ENCODE measurements around the gene NAT10.

The NAT10 gene

DNA sequence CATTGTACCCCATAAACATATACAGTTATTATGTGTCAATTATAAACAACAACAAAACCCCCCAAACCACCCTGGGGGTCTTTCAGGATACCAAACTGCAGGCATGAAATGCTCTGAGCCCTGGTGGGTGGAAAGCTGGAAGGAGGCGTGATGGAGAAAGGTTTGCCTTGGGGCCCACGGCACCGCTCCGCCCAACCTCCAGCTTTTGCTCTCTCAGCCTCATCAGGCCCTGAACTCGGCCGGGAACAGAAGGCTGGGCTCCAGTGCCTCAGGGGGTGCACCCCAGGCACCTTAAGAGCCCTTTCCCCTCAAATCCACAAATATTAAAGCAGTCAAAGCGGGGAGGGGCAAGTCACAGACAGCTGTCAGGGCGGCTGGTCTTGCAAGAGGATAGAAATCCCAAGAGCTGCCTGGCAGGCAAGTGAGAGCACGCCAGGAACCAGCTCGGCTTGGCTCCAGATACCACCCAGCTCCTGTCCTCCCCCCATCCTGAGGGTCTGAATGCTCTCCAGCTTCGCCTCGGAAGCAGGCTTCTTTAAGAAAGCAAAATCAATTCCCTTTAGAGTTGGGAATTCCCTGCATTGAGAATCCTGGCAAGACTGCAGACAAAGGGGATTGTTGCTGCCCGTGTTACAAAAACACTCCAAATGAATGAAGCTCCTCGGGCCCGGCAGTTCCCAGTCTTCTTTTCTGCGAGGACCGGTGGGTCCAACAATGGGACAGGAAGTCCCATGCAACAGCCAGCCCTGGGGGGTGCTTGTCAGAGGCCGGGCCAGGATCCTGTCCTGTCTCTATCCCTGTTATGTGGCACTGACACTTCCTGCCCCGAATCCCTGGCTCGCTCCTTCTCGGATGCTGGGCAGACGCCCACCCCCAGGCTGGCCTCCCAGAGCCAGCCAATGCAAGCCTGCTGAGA, 80.8 kb downstream of the NAT10 start:
- DNase-seq (ENCODE audit: low read depth in 2 of 2, low spot score in 1 of 2), result no peak

DNA sequence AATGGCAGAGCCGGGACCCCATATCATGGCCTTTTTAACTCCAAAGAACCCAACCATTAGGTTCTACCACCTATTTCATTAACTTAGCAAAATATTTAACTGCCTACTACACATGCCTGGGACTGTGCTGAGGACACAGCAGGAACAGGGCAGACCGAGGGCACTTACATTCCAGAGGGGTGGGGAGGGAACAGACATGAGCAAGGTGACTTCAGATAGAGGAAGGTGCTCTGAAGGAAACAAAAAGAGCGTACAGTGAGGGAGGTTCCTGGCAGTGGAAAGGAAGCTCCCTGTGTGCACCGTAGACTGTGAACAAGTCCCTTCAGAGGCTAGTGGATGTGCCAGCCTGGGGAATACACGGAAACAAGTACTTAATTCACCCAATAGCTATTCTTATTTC, 82.8 kb downstream of the NAT10 start:
- DNase-seq (ENCODE audit: low read depth in 2 of 2, low spot score in 1 of 2), result no peak

DNA sequence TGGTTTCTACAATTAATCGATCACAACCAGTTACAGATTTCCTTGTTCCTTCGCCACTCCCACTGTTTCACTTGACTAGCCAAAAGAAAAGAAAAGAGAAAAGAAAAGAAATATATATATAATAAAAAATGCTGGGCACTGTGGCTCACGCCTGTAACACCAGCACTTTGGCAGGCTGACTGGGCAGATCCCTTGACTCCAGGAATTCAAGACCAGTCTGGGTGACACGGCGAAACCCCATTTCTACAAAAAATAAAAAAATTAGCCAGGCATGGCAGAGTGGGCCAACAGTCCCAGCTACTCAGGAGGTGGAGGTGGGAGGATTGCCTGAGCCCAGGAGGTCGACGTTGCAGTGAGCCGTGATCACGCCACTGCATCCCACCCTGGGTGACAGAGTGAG, 83.8 kb downstream of the NAT10 start:
- no peak for DNase-seq (ENCODE audit: low read depth in 2 of 2, low spot score in 1 of 2)

DNA sequence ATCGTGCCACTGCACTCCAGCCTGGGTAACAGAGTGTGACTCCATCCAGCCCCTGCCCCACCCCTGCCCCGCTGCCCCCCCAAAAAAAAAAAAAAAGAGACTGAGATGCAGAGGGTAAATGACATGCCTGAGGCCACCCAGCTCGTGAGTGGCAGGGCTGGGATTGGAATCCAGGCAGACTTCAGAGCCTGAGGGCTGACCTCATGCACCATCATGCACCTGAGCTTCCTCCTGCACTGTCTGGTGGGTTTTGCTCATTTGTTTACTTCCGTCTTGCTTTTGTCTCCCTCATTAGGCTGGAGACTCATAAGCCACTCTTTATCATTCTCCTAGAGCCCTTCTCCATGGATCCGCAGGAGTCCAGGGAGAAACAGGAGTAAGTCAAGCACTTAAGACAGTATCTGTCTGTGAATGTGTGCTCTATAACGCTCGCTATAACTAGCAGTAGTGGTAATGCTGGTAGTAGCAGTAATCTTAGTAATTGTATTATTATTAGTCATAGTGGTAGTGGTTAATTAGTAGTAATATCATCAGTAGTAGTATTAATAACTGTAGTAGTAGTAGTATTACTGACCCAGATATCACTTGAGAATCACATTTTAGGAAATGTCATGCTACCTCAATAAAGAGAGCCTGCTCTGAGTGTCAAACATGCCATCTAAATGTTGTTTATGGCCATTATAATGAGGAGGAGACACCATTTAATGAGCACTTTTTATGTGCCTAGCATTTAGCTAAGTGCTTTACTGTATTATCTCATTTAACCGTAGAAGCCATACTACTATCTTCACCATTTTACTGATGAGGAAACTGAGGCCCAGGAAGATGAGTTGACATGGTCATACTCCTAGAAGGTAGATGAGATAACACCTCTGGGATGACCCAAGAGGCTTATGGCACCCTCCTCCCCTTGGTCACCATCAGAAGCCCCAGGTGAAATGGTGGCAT, 85.0 kb downstream of the NAT10 start:
- DNase-seq (ENCODE audit: low read depth in 2 of 2, low spot score in 1 of 2), result no peak

DNA sequence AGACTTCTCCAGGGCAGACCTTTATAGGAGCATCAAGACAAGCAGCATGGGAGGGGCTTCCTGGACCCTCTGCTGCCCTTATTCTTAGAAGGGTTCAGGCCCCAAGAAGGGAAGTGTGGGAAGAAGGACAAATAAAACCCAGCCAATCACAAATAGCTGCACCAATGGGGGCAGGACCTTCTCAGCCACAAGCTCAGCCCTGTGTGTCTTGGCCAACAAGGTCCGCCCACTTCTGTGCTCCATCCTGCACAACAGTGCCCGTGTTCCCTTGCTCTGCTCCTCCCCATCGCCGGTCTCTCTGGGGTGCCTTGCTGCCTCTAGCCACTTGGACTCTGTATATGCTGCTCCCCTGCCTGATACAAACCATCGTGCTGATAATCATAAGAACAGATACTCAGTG, 86.1 kb downstream of the NAT10 start:
- DNase-seq (ENCODE audit: low read depth in 2 of 2, low spot score in 1 of 2), result no peak

DNA sequence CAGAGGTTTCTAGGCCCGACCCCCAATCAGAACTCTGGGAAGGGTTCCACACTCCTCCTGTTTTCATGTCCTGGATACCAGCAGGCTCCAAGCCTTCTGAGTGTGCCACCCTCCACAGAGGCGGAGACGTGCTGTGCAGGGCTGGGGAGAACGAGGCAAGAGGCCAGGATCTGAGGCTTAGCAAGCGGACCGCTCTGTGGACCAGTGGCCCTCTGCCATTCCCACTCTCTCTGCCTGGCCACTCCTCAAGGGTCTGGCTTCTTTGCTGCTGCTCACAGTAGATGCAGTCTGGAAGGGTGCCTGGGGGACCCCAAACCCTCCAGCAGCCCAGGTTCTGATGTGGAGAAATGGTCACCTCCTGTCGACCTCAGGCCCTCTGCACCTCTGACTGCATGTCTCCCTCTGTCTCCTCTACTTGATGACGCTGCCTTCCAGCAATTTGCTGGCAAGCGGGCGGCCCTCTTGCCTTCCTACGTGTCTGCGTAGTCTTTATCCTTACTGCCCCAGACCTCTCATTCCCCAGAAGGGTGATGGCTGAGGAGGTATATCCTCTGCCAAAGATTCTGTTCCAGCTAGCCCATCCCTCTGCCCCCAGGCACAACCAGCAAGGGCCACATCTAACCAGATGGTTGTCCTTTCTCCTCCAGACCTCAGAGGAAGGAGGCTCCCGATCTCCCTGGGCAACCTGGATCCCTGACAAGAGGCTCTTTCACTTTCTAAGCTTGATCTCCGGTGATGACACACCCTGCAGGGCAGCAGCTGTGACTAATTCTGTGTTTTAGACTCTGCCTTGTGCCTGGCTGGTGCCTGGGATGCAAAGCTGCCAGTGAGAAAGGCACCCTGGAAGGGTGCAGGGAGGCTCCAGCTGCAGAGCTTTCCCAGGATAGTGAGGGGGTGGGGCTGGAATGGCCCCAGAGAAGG, 87.3 kb downstream of the NAT10 start:
- DNase-seq (ENCODE audit: low read depth in 2 of 2, low spot score in 1 of 2), result no peak

DNA sequence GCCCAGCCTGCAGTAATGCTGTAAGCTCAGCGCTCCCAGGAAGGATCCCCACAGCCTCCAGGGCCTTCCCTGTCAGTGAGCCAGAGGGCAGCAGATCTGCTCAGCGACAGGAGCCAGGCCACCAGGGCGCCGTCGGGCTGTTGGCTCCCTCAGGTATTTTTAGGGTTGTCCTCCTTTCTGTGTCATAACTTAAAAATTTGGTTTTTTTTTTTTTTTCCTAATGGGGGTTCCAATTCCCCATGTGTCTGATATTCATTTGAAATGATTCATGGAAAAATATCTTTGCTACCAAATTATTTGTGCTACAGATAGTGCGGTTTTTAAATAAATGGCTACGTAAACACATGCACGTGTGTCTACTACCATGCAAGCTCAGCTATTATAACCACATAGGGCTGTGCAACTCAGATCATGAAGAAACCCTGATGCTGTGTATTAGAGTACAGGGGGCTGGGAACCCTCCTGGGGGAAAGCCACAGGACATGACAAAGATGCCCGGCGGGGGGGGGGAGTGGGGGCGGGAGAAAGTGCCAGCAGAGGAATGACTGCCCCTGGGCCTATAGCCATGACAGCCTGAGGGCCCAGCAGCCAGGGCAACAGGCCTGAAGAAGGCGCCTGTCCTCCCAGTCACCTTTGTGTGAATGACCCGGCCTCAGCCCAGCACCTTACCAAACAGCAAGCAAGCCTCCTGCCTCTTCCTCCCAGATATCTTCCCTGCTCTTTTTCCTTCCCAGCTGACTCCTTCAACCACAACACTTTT, 89.3 kb downstream of the NAT10 start:
- DNase-seq (ENCODE audit: low read depth in 2 of 2, low spot score in 1 of 2), result no peak

Data from stimulated activated CD8-positive, alpha-beta memory T cell treated with anti-CD3 and anti-CD28 coated beads, Interleukin-4, amount 100 ng/mL, for 4 hours (primary cell).